Measurements from ENCODE around the gene SUFU.
"Not testable (repeated sequence)": the region's sequence is repeated elsewhere in the genome, so short reads cannot be mapped to it uniquely, and the experiment has no call there.

The SUFU gene

GRCh38 chr10:102484021-102484420 is 19.8 kb upstream of the SUFU start:
- no peak for DNase-seq

GRCh38 chr10:102485093-102485784 is 18.5 kb upstream of the SUFU start:
- DNase-seq, result no peak

DNA sequence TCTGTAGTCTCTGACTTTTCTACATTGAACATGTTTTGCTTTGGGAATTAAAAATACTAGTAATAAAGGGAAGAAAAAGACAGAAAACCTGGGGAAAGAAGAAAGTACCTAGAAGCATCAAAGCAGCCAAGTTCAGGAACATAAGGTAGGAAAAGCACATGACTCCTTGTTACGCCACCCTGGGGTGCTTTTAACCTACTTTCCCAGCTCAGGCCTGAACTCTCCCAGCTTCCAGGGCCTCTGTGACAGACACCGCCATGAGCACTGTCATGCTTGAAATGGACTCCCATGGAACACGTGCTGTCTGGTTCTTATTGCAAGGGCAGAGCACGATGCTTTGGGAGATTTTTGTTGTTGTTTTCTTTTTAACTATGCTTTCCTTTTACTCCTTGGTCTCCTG is 12.6 kb upstream of the SUFU start:
- DNase-seq, result no peak

DNA sequence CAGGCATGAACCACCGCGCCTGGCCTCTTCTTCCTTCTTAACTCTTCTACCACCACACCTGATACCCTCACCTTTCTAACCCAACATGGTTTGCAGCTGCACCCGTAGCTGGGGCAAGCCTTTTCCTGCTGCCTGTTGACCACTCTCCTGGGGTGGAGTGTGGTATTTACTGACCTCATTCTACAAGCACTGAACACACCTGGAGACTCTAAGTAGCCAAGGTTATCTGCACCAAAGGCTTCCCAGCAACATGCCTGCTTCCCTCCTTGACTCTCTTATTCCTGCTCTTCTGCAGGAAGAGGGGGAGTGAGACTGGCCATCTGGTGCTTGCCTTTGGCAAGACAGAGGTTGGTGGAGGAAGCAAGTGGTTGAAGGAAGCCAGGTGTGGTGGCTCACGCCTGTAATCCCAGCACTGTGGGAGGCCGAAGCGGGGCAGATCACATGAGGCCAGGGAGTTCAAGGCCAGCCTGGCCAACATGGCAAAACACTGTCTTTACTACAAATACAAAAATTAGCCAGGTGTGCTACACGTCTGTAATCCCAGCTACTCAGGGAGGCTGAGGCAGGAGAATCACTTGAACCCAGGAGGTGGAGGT is 11.3 kb upstream of the SUFU start:
- no peak for DNase-seq

DNA sequence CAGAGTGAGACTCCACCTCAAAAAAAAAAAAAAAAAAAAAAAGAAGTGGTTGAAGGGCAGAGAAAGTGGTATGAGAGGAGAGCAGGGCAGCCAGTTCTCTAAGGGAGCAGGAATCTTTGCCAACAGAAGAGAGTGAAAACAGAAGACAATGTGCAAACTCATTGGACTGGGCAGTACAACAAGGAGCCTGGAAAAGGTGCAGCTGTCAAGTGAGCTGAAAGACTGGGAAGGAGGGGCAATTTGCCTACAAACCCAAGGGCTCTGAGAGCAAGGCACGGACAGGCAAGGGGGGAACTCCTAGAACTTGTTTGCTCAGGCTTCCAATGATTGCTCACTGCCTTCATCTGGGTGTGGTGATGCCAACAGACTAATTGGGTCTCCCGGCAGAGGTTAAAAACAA is 10.8 kb upstream of the SUFU start:
- DNase-seq, result no peak

GRCh38 chr10:102493771-102494170 is 10.0 kb upstream of the SUFU start:
- no peak for DNase-seq

DNA sequence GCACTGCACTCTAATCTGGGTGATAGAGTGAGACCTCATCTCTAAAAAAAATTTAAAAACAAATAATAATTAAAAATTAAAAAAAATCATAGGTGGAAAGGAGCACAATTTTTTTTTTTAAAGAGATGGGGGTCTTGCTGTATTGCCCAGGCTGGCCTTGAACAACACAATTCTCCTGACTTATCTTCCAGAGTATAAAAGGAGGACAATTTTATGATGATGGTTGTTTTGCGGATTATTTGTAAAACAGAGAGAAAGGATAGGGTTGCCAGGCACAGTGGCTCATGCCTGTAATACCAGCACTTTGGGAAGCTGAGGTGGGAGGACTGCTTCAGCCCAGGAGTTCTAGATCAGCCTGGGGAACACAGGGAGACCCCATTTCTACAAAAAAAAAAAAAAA is 6.2 kb upstream of the SUFU start:
- no peak for DNase-seq

- DNase-seq, result no peak
These were observed 4.4 kb upstream of the SUFU start for GRCh38 chr10:102499356-102499755.

GRCh38 chr10:102500686-102501085 is 3.1 kb upstream of the SUFU start:
- DNase-seq, result not testable (repeated sequence)

- no peak for DNase-seq
These were observed 2.4 kb upstream of the SUFU start for GRCh38 chr10:102501201-102502028.

DNA sequence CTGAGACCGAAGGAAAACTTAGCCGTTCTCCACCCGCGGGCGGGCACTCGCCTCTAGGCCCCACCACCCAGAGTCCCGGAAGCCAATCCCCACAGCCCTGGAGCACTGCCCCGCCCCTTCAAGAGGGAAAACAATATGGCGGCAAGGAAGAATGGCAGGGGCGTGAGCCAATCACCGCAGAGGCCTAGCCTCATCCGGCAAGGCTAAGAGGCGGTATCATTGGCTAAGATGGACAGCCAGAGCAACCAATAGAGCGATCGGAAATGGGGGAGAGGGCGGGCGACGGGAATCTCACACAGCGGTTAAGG is 1.8 kb upstream of the SUFU start:
- DNase-seq, result peak; percentile 84

DNA sequence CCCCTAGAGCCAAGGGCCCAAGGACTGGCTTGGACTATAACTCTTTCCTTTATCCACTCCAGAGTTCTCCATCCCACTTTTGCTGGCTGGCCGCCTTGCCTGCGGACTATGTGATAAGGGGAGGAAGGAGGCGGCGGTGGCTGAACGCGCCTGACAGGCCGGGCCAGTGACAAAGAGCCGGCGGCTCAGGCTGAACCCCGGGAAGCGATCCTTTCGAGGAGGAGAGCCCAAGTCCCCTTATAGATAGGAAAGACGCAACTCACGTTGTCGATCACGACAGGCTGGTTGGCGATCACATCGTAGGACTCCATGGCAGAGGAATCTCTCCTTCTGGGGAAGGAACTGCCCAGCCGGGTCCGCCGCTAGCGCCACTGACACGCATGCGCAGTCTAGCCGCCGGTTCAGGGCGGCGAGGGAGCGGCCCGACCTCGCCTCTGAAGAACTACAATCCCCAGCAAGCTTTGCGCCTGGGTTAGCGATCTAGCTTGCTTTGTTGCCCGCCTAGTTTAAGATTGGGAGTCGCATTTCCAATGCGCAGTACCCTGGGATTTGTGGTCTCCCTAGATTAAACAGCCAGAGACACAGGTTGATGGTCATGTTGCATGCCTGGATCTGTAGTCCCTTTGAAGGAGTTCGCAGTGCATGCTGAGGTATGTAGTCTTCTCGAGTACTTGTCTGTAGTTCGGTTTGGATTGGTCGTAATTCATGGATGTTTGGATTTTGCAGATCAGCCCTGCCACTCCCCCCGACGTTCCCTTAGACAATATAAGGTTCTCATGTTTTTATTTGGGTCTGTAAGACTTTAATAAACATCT is 1.2 kb upstream of the SUFU start, which contains the start of gene ACTR1A:
TSS of gene ACTR1A (minus strand) at position 376 of the 815 bp plus-strand sequence. CDS start at position 311, 65 bp downstream.
- DNase-seq, result peak; percentile 88

DNA sequence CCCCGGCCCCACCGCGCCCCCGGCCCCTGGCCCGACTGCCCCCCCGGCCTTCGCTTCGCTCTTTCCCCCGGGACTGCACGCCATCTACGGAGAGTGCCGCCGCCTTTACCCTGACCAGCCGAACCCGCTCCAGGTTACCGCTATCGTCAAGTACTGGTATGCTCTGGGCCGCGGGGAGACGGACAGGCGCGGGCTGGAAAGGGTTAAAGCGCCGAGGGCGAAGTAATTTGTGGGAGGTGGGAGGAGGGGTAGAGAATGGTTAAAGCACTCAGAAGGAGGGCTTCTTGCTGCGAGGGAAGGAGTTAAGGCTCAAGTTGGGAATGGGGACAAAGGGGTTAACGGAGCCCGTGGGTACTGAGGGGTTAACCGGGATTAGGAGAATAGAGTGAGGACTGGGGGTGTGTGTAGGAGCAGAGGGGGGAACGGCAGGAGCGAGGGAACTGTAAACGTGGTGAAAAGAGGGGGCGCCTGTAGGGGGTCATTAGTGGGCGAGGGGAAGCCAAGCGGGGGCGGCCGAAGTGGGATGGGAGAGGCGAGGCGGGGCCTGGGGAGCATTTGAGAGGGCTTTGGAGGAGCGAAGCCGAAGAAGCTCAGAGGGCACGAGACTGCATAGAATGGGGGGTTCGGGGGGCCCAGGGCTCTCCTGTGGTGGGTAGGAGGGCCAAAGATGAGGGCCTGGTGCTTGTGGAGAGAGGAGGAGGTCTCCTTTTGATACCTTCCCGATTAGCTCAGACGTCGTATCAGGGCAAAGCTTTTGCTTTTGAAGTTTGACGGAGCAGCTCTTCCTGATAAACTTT is 605 bp downstream of the SUFU start:
- DNase-seq, result no peak

- no peak for DNase-seq
These were observed 1.2 kb downstream of the SUFU start for GRCh38 chr10:102504976-102505300.

- no peak for DNase-seq
These were observed 1.8 kb downstream of the SUFU start for GRCh38 chr10:102505462-102506115.

DNA sequence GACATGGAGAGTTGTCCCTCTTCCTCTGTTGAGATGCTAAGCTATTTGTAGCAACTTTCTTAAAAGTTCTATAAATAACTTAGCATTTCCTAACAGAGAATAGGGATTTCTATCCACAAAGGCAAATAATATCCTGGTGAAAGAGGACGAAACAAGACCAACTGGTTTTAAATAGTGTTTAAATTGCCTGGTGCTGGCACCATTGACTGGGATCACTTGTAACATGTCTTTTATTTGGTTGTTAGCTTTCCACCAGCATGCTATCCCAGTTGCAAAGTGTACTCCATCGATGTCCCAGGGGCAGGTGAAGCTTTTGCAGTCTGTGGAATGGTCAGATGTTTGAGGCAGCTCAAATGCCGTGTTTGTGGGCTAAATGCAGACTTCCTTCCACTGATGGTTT is 3.7 kb downstream of the SUFU start:
- DNase-seq, result no peak

DNA sequence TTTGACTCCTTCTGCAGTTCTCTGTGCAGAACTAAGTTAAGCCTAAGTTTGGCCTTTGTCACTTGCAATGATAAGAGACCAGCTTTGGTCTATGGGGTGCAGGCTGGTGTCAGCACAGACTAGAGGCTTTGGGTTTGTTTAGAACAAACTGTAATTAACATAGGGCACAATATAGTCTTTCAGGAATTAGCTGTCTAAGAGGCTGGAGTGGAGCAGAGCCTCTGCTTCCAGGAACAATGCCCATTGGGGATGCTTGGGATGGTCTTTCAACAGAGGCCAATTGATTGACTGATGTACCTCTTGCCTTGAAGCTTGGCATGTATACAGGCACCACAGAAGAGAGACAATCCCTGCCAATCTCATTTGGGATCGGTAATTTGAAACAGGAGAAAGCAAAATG is 4.7 kb downstream of the SUFU start:
- no peak for DNase-seq

- no peak for DNase-seq
These were observed 5.6 kb downstream of the SUFU start for GRCh38 chr10:102509387-102509786.

DNA sequence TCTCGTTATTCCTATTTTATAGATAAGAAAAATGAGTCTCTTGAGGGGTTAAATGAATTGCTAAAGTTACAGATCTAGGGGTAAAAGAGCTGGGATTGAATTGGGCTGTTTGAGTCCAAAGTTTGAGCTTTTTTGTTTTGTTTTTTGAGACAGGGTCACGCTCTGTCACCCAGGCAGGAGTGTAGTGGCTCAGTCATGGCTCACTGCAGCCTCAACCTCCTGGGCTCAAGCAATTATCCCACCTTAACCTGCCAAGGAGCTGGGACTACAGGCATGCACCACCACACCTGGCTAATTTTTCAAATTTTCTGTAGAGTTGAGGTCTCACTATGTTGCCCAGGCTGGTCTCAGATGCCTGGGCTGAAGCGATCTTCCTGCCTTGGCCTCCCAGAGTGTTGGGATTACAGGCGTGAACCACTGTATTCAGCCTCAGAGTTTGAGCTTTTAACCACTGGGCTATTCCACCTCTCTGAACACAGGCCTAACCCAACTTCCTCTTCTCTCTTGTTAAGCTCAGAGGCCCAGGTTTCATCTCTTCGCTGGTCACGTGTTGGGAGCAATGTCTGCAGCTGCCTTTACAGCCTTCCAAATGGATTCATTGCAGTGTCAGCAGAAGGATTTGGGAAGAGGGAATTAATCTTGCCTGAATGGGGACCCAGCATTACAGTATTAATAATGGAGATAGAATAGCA is 8.0 kb downstream of the SUFU start:
- no peak for DNase-seq

GRCh38 chr10:102514487-102515311 is 10.9 kb downstream of the SUFU start:
- DNase-seq, result no peak

All from NCI-H774 (cell line).